Cerebellar nuclear complex (tissue), 1 donor: Measurements from ENCODE around the gene BIN2.
"Not testable (repeated sequence)": the region's sequence is repeated elsewhere in the genome, so short reads cannot be mapped to it uniquely, and the experiment has no call there.

ENCODE experiments used
- DNase-seq, 2 experiments: peaks; one replicate each; lab custom pipeline; 2025; lab: John Stamatoyannopoulos, UW

BIN2 gene

GRCh38 chr12:51345681-51346080 lies 21.7 kb upstream of the BIN2 start:
- no peak for DNase-seq

GRCh38 chr12:51343201-51343600 lies 19.2 kb upstream of the BIN2 start:
- DNase-seq = no peak

DNA sequence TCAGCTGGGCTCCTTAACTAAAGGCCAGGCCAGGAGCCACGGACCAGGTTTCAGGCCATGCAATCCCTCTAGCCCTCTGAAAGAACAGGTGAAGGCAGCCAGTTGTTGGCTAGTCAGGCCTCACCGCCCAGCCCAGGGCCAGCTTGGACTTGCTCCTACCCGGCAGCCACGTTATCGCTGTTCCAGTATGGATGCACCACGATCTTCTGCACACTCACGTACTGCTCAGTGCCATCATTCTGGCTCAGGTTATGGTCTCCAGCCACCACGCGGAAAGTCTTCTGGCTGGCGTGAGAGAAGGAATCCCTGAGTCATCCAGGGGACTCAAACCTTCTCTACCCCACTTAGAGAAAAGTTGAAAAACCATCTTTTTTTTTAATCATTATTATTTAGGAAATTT lies 18.4 kb upstream of the BIN2 start:
- DNase-seq = no peak

GRCh38 chr12:51341251-51342007 lies 17.5 kb upstream of the BIN2 start:
- DNase-seq = peak in 1 of 2 experiments; percentile 20

- no peak for DNase-seq
These were observed 15.8 kb upstream of the BIN2 start for GRCh38 chr12:51339750-51340149.

- not testable (repeated sequence) for DNase-seq
These were observed 13.4 kb upstream of the BIN2 start for GRCh38 chr12:51337336-51337735.

DNA sequence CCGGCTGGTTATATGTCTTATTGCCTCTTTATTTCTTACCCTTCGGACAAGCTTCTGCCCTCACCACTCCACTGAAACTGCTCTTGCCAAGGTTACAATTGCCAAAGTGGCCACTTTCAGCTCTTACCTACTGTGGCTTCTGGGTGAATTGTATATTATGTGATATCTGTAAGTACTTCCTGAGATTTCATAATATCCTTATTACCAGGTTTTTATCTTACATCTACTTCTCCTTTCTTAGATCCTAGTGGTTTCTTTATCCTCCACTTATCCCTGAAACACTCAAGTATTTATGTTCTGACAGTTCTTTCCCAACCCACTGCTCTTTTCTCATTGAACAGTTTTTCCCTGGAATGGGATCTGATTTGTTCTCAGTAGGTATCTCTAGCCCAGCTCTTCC lies 12.0 kb upstream of the BIN2 start:
- no peak for DNase-seq

GRCh38 chr12:51334764-51335163 lies 10.8 kb upstream of the BIN2 start:
- DNase-seq = no peak

GRCh38 chr12:51333536-51333935 lies 9.6 kb upstream of the BIN2 start:
- no peak for DNase-seq

- DNase-seq = no peak
These were observed 6.2 kb upstream of the BIN2 start for GRCh38 chr12:51330186-51330585.

- no peak for DNase-seq
These were observed 5.8 kb upstream of the BIN2 start for GRCh38 chr12:51329742-51330141.

GRCh38 chr12:51328587-51328986 lies 4.6 kb upstream of the BIN2 start:
- no peak for DNase-seq

DNA sequence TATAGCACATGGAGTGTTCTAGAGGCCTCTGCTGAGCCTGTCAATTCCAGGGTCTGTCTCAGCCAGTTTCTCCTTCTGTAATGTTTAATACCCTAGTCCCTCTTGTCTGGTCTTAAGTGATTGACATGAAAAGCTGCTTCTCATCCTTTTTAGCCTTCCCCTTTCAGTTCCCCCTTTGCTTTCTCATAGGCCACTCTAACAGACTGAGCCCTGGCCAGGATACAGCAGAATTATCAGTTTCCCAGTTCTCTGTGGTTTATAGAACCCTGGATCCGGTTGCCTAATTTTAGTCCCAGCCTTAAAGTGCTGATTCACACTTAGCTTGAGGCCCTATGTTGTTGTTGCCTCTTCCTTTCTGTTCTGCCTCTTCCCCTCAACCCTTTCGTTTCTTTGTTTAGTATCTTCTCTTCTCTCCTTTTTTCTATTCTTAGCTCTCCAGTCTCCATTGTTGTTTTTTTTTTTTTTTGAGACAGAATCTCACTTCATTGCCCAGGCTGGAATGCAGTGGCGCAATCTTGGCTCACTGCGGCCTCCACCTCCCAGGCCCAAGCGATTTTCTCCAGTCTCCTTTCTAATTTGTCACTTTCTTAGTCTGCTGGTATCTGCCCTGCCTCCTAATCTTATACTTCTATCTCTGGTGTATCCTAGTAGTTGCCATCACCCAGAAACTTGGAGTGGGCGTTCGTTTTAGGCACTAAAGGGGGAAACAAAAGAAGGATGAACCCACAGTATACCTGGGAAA lies 2.9 kb upstream of the BIN2 start:
- no peak for DNase-seq

DNA sequence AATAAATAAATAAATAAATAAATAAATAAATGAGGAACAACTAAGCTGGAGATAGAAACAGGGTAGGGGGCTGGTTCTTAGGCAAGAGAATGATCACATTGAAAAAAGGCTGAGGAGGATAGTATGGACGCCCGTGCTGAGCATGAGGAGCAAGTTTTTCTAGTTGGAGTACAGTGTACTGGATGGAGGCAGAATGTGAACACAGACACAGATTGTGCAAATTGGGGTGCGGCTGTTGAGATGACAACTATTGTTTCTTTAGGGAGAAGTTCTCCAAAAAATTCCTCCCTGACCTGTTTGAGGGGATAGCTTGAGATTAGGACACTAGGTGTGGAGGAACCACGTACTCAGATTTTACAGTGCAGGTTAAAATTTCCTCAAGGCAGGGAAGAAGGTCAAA lies 979 bp upstream of the BIN2 start:
- no peak for DNase-seq

DNA sequence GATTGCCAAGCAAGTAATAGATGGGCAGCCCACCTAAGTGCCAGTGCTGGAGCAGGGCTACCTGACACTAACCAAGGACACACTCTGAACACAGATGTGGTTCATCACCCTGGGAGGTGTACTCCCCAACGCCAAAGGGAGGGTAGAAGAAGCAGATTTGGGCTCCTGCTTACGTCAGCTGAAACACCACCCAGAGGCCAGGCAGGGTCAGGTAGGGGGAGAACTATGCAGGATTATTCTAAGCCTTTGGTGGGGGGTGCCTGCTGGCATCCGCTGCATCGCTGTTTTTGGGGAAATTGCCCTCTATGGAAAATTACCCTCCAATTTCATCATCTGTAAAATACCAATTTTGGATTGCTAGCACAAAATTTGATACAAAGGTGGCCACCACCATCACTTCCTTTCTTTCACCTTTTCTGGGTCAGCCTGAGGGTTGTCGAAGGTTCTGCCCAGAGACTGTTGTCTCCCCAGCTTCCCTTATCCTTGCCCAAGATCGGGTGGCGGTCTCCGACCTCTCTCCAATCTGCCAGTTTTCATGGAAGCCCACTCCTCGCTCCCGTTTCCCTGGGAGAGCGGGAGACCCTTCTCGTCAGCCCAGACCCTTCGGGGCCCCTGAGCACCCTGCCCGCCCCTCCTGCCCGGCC lies 535 bp downstream of the BIN2 start:
- DNase-seq = no peak

GRCh38 chr12:51322452-51322851 lies 1.5 kb downstream of the BIN2 start:
- no peak for DNase-seq

- no peak for DNase-seq
These were observed 2.1 kb downstream of the BIN2 start for GRCh38 chr12:51321882-51322281.

- DNase-seq = no peak
These were observed 3.2 kb downstream of the BIN2 start for GRCh38 chr12:51320695-51321320.

DNA sequence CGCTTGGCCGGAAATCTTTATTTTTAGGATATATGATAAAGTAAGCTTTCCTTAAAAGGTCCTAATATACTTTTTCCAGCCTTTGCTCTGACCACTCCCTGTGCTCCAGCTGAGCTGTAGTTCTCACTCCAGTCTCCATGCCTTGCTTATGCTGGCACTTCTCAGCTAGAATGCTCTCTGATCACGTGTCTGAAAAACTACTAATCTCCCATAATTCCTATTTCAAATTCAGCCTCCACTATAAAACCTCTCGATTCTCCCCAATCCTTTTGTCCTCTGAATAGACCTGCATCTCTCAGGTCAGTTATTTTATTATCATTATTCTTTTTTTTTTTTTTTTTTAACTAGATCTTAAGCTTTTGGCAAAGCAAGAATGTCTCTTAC lies 3.7 kb downstream of the BIN2 start:
- no peak for DNase-seq

DNA sequence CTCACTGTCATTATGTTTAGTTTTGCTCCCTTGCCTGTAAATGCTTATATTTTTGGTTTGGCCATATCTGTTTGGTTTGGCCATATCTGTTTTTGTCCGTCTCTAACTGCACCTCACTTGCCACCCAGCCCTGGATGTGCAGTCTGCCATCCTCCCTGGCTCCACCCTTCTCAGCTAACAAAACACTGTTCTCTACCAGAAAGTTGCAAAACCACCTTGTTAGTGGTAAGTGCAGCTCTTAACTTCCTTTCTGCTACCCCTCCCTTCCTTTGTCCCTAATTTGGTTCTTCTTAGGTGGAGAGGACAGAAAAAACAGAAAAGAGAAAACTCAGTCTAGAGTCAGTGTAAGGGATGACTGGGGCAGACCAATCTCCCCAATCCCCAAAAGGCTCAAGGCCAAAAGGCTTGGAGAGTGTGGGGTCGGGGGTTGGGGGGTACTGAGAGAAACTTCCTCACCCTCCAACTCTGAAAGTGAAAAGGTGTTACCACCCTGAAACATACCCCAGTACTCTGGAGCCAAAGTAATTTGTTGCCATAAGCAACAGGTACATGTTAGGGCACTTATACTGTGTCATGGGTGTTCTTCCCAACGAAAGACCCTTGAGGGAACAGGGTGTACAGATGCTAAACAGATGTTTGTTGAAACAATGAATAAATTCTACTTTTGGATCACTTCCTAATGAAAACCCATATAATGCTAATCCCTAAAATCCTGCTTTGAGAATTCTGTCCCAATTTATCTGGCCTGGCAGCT lies 5.0 kb downstream of the BIN2 start:
- DNase-seq = no peak

DNA sequence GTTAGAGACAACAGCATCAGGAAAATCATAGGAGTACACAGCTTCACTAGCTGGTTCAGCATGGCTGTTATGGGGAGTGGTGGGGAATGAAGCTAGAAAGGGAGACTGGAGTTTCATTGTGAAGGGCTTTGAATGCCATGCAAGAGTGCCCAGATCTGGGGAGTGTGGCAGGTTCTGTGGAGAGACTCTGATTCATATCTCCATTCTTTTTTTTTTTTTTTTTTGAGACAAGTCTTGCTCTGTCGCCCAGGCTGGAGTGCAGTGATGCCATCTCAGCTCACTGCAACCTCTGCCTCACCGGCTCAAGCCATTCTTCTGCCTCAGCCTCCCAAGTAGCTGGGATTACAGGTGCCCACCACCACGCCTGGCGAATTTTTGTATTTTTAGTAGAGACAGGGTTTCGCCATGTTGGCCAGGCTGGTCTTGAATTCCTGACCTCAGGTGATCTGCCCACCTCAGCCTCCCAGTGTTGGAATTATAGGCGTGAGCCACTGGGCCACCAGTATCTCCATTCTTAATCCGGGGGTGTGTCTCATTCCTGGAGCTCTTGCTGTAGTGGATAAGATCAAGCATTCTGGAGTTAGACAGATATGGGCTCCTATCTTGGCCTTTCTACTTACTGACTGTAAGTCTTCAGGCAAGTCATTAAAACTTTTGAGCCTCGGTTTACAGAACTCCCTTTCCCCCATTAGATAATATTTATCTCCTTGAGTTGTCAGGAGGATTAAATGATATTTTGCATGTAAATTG lies 5.7 kb downstream of the BIN2 start:
- DNase-seq = not testable (repeated sequence)
